BLaER1 (cell line): ENCODE data around the gene ISOC2.

ENCODE experiments used
- H3K27ac ChIP-seq: shearing (Covaris generic); formaldehyde crosslinking; 2 replicates; pipeline ENCODE4 v1.8.1; 2022
- H3K27me3 ChIP-seq: shearing (Covaris generic); formaldehyde crosslinking; 2 replicates; pipeline ENCODE4 v1.8.1; 2022
- H3K36me3 ChIP-seq: shearing (Covaris generic); formaldehyde crosslinking; 2 replicates; pipeline ENCODE4 v1.8.1; 2022
- H3K4me1 ChIP-seq: shearing (Covaris generic); formaldehyde crosslinking; 2 replicates; pipeline ENCODE4 v1.8.1; 2022
- H3K4me2 ChIP-seq: shearing (Covaris generic); formaldehyde crosslinking; 2 replicates; pipeline ENCODE4 v1.8.1; 2022
- H3K4me3 ChIP-seq: shearing (Covaris generic); formaldehyde crosslinking; 2 replicates; pipeline ENCODE4 v1.8.1; 2022
- H3K9ac ChIP-seq: shearing (Covaris generic); formaldehyde crosslinking; 2 replicates; pipeline ENCODE4 v1.8.1; 2022
- H3K9me3 ChIP-seq: shearing (Covaris generic); formaldehyde crosslinking; 2 replicates; pipeline ENCODE4 v1.8.1; 2022
- H4K20me1 ChIP-seq: shearing (Covaris generic); formaldehyde crosslinking; 2 replicates; pipeline ENCODE4 v1.8.1; 2022
- Cebpa-rat ChIP-seq: shearing (Covaris generic); IDR thresholded peaks from 2 replicates; pipeline ENCODE4 v1.8.1; 2022

ISOC2 gene

DNA sequence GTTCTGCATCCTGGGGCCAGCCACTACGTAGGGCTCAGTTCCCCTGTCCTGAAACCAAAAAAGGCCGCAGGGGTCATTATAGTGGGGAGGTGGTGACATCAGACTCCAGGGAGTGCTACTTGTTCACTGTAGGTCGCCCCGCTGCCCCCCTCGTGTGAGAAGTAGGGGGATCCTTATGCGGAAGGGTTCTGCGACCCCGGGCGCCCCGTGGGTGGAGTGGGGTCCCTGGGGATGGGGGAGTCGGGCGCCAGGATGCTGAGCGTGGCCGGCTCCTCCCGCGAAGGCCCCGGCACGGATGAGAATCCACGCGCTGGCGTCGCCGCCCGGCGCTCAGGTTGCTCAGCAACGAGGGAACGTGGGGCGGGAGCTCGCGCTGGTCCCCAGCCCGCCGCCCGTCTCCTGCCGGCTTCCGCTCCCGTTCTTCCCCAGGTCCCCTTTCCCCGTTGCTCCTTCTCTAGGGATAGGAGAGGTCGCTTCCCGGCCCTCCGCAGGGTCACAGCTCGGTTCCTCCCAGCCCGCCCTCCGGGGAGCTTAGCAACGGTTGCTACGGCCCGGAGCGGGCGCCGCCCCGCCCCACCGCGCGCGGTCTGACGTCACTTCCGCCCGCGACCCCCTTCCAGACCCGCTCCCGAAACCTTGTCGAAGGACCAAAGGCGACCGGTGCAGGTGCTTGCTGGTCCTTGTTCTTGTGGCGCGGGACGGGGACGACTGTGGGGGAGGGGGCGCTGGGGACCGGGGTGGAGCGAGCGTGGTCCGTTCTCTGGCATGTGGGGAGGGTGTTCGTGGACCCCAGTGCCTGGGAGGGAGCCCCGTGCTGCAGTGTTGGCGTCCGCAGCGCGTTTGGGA, 23.4 kb upstream of the ISOC2 start, which contains the start of gene NAT14:
NAT14 (plus strand) TSS at position 596 of the 846 bp plus-strand sequence. CDS start 521 bp downstream, outside the sequence.
- Histone ChIP-seq H3K36me3 (peaks cover 25% of the 10 kb centered on the region), H3K4me1 (peaks cover 57% of the 10 kb centered on the region), H3K4me2 (peak within 1 kb of the TSS; percentile 96), H3K9me3 (no peaks in the 10 kb centered on the region), H4K20me1 (peaks cover under 1% of the 10 kb centered on the region), H3K9ac (peak within 1 kb of the TSS; percentile 85), H3K27me3 (no peaks in the 10 kb centered on the region), H3K27ac (peak within 1 kb of the TSS; percentile 87), H3K4me3 (peak within 1 kb of the TSS; percentile 80)
- no peak for TF ChIP-seq Cebpa-rat

DNA sequence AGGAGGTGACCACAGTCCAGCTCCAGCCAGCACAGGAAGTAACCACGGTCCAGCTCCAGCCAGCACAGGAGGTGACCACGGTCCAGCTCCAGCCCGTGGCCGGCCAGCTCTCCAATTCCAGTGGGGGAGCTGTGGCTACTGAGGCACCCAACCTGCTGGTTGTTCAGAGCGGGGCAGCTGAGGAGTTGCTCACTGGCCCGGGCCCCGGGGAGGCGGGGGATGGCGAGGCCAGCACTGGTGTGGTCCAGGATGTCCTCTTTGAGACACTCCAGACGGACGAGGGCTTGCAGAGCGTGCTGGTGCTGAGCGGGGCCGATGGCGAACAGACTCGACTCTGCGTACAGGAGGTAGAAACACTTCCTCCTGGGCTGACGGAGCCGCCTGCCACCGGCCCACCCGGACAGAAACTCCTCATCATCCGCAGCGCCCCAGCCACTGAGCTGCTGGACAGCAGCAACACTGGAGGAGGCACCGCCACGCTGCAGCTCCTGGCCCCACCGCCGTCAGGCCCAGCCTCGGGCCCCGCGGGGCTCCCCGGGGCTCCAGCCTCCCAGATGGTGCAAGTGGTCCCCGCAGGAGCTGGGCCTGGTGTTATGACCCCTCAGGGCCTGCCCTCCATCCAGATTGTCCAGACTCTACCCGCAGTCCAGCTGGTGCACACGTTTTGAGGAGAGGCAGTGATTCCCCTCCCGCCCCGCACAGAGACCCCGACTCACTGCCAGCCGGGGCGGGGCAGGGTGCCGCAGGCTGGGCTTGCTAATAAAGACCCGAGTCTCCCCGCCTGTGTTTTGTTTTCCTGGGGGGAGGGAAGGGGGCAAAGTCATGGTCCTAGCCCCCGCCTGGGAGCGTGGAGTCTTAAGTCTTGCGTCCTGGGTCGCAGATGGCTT, 22.5 kb upstream of the ISOC2 start:
- peaks cover 25% of the 10 kb centered on the region for H3K36me3 ChIP-seq
- H3K27me3 ChIP-seq, result no peaks in the 10 kb centered on the region
- peaks cover 10% of the 10 kb centered on the region for H4K20me1 ChIP-seq
- no peak for TF ChIP-seq Cebpa-rat
- peak overlapping the region; percentile 85 for H3K9ac ChIP-seq
- no peaks in the 10 kb centered on the region for H3K9me3 ChIP-seq
- peaks cover 57% of the 10 kb centered on the region for H3K4me1 ChIP-seq
- H3K27ac ChIP-seq, result peak overlapping the region; percentile 87
- H3K4me2 ChIP-seq, result peak overlapping the region; percentile 96
- H3K4me3 ChIP-seq, result peak overlapping the region; percentile 80

DNA sequence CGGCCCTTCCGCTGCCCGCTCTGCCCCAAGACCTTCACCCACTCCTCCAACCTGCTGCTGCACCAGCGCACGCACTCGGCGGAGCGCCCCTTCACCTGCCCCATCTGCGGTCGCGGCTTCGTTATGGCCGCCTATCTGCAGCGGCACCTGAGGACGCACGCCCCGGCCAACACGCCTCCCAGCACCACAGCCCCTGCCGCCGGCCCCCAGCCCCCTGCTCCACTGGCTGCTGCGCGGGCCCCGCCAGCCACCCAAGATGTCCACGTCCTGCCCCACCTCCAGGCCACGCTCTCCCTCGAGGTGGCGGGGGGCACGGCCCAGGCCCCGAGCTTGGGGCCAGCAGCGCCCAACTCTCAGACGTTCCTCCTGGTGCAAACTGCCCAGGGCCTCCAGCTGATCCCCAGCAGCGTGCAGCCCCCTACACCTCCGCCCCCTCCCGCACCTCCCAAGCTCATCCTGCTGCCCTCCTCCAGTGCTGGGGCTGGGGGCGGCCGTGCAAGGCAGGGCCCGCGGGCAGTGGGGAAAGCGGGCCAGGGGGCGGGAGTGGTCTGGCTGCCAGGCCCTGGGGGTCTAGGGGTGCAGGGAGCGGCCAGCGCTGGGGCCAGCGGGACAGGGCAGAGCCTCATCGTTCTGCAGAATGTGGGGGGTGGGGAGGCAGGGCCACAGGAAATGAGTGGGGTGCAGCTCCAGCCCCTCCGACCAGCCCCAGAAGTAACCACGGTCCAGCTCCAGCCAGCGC, 21.7 kb upstream of the ISOC2 start:
- no peak overlapping the region for H3K9ac ChIP-seq
- H3K27ac ChIP-seq, result no peak overlapping the region
- H3K4me2 ChIP-seq, result no peak overlapping the region
- H4K20me1 ChIP-seq, result peaks cover 11% of the 10 kb centered on the region
- no peaks in the 10 kb centered on the region for H3K27me3 ChIP-seq
- peaks cover 60% of the 10 kb centered on the region for H3K4me1 ChIP-seq
- no peak overlapping the region for H3K4me3 ChIP-seq
- H3K9me3 ChIP-seq, result no peaks in the 10 kb centered on the region
- TF ChIP-seq Cebpa-rat, result no peak
- peaks cover 25% of the 10 kb centered on the region for H3K36me3 ChIP-seq

DNA sequence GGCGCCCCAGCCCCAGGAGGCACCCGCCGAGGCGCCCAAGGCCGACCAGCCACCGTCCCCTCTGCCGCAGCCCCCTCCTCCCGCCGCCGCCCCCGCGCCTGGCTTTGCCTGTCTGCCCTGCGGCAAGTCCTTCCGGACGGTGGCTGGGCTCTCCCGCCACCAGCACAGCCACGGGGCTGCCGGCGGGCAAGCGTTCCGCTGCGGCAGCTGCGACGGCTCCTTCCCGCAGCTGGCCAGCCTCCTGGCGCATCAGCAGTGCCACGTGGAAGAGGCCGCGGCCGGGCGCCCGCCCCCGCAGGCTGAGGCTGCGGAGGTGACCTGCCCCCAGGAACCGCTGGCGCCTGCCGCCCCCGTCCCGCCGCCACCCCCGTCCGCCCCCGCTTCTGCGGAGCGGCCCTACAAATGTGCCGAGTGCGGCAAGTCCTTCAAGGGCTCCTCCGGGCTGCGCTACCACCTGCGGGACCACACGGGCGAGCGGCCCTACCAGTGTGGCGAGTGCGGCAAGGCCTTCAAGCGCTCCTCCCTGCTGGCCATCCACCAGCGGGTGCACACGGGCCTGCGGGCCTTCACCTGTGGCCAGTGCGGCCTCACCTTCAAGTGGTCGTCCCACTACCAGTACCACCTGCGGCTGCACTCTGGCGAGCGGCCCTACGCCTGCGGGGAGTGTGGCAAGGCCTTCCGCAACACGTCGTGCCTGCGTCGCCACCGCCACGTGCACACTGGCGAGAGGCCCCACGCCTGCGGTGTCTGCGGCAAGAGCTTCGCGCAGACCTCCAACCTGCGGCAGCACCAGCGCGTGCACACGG, 20.9 kb upstream of the ISOC2 start:
- Histone ChIP-seq H3K4me3 (no peak overlapping the region), H4K20me1 (peaks cover 11% of the 10 kb centered on the region), H3K9ac (no peak overlapping the region), H3K27me3 (no peaks in the 10 kb centered on the region), H3K27ac (no peak overlapping the region), H3K36me3 (peaks cover 25% of the 10 kb centered on the region), H3K4me2 (no peak overlapping the region), H3K9me3 (no peaks in the 10 kb centered on the region), H3K4me1 (peaks cover 61% of the 10 kb centered on the region)
- TF ChIP-seq Cebpa-rat, result no peak

DNA sequence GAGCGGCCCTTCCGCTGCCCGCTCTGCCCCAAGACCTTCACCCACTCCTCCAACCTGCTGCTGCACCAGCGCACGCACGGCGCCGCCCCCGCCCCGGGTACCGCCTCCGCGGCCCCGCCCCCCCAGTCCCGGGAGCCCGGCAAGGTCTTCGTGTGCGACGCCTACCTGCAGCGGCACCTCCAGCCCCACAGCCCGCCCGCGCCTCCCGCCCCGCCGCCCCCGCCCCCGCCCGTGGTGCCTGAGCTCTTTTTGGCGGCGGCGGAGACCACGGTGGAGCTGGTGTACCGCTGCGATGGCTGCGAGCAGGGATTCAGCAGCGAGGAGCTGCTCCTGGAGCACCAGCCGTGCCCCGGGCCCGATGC, 20.3 kb upstream of the ISOC2 start:
- Histone ChIP-seq H3K36me3 (peaks cover 25% of the 10 kb centered on the region), H3K4me2 (no peak overlapping the region), H3K9ac (no peak overlapping the region), H3K27ac (no peak overlapping the region), H3K4me1 (peaks cover 56% of the 10 kb centered on the region), H4K20me1 (peaks cover 11% of the 10 kb centered on the region; the same call in 1 of the 2 replicates), H3K4me3 (no peak overlapping the region), H3K9me3 (no peaks in the 10 kb centered on the region), H3K27me3 (no peaks in the 10 kb centered on the region)
- TF ChIP-seq Cebpa-rat, result no peak

GRCh38 chr19:55481148-55481793, 19.8 kb upstream of the ISOC2 start:
- H4K20me1 ChIP-seq, result peaks cover 11% of the 10 kb centered on the region; the same call in 1 of the 2 replicates
- no peaks in the 10 kb centered on the region for H3K27me3 ChIP-seq
- H3K9ac ChIP-seq, result no peak overlapping the region
- no peaks in the 10 kb centered on the region for H3K9me3 ChIP-seq
- H3K36me3 ChIP-seq, result peaks cover 25% of the 10 kb centered on the region
- H3K4me3 ChIP-seq, result no peak overlapping the region
- peaks cover 51% of the 10 kb centered on the region for H3K4me1 ChIP-seq
- H3K4me2 ChIP-seq, result no peak overlapping the region
- no peak overlapping the region for H3K27ac ChIP-seq
- no peak for TF ChIP-seq Cebpa-rat

DNA sequence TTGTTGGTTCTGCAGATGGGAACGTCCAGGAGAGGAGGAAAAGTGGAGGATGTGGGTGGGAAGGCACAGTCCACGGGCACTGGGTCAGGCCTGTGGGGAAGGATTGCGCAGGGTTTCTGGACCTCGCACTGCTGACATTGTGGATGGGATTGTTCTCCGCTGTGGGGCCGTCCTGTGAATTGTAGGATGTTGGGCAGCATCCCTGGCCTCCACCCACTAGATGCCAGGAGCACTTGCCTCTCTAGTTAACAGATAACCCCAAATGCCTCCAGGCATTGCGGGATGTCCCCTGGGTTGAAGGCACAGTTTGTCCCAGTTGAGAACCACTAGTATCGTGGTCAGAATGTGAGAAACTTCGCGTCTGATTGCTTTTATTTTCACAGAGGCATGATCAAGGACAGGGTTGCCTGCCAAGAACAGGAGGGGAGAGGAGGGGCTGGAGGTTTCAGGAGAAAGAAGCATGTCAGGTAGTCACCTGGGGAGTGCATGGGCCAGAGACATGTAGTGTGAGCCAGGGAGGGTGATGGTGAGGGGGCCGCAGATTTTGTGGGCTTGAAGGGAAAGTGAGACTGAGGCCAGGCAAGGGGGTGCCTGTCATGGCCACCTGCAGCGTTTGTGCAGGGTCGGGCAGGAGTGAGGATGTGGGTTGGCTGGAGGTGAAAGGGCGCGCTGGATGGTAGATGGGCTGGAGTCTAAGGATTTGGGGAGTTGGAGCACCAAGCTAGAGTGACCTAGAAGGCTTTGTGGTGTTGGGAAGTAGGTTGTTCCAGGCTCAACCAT, 18.2 kb upstream of the ISOC2 start:
- Histone ChIP-seq H3K4me1 (peaks cover 56% of the 10 kb centered on the region), H3K36me3 (peaks cover 25% of the 10 kb centered on the region), H3K4me2 (peak overlapping the region; percentile 39), H3K27me3 (no peaks in the 10 kb centered on the region), H4K20me1 (peaks cover 11% of the 10 kb centered on the region; the same call in 1 of the 2 replicates), H3K27ac (0 out of 2 replicates have a peak overlapping the region, but pooled peaks have one; percentile 7), H3K4me3 (no peak overlapping the region), H3K9ac (peak overlapping the region; percentile 46; the same call in 1 of the 2 replicates), H3K9me3 (no peaks in the 10 kb centered on the region)
- TF ChIP-seq Cebpa-rat, result no peak

DNA sequence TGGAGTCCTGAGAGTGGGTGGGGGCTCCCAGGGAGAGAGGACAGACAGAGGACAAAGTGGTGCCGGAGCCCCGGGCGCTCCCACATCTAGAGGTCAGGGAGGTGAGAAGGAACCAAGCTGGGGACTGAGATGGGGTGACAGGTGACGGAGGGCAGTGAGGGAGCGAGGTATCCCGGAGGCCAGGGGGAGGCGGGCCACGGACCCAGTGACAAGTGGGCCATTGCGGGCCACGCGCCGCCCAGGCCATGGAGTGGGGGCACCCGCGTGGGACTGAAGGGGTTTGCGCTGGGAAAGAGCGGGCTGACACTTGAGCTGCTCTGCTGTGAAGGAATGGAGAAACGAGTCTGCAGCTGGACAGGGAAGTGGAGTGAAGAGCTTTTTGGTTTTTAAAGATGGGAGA, 17.6 kb upstream of the ISOC2 start:
- Histone ChIP-seq H3K9me3 (no peaks in the 10 kb centered on the region), H3K9ac (peak overlapping the region; percentile 46; the same call in 1 of the 2 replicates), H4K20me1 (peaks cover 11% of the 10 kb centered on the region; the same call in 1 of the 2 replicates), H3K27ac (0 out of 2 replicates have a peak overlapping the region, but pooled peaks have one; percentile 7), H3K4me1 (peaks cover 56% of the 10 kb centered on the region), H3K27me3 (no peaks in the 10 kb centered on the region), H3K4me2 (peak overlapping the region; percentile 39), H3K4me3 (no peak overlapping the region), H3K36me3 (peaks cover 25% of the 10 kb centered on the region)
- TF ChIP-seq Cebpa-rat, result no peak
